Medulla oblongata (tissue), 1 donor: ENCODE data around the gene HEY2.

Experiments used
- DNase-seq: peaks from one replicate; pipeline ENCODE4 v3.0.0-alpha.2; 2015; ENCODE audit errors: extremely low spot score

The HEY2 gene

DNA sequence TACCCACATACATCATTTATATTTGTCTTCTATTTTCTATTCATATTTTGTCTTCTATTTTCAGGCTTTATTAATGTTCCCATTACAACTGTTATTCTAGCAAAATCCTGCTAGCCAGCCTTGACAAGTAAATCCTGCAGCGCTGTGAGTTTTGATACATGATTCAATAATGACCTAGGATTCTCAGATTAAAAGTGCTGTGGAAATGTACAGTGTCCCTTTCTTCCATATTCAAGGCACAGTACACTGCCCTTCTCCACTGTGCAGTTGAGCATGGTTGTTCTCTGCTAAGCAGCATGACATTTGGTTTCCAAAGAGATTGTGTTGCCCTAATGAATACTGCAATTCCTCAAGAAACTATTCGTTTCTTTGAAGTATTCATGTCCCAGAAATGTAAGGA is 5.8 kb upstream of the HEY2 start:
- DNase-seq = peak; percentile 50

DNA sequence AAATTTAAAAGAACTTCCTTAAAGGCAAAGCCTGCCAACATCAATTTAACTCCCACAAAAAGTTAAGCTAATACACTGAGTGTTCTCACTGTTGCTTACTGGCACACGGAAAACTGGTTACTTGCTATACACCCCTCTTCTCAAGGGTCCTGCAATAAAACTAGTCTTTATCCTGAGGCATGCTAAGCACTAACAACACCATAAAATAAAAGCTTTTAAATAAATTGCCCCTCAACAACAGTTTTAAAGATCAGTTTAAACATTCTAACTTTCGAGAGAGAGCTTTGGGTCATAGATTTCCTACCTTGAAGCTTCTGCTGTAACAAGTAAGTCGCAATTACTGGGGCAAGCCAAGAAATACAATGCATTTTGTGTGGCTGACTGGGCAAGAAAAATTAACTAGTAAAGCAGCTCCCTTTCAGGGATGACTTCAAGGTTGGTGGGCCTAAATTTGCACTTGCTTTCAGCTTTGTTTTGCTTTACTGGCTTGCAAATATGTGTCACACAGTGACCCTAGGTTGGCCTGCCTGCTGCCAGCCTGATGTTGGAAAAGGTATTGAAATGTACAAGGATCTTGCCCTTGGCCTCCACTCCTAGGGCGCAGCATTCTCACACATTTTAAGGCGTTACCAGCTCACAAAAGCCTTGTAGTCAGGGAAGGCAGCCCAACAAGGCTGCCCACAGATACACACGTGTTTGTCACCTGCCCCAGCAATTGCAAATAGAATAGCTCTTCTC is 4.0 kb upstream of the HEY2 start:
- DNase-seq = peak; percentile 69

DNA sequence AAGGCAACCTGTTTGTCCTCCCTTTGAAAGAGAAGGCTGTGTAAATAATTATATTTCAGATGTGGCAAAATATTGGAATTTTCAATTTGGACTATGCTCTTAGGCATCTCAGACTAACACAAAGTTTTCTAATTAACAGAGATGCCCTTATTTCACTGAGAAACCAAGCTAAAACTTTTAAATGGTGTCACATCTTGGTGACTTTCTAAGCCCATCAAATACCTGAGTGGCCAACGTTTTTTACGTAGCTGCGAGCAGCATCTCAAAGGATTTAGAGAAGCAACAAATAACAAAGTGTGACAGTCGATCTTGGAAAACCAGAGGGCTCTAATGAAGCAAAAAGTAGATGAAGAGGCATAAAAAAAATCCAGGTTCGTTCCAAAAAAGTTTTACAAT is 3.4 kb upstream of the HEY2 start:
- DNase-seq = peak; percentile 22

DNA sequence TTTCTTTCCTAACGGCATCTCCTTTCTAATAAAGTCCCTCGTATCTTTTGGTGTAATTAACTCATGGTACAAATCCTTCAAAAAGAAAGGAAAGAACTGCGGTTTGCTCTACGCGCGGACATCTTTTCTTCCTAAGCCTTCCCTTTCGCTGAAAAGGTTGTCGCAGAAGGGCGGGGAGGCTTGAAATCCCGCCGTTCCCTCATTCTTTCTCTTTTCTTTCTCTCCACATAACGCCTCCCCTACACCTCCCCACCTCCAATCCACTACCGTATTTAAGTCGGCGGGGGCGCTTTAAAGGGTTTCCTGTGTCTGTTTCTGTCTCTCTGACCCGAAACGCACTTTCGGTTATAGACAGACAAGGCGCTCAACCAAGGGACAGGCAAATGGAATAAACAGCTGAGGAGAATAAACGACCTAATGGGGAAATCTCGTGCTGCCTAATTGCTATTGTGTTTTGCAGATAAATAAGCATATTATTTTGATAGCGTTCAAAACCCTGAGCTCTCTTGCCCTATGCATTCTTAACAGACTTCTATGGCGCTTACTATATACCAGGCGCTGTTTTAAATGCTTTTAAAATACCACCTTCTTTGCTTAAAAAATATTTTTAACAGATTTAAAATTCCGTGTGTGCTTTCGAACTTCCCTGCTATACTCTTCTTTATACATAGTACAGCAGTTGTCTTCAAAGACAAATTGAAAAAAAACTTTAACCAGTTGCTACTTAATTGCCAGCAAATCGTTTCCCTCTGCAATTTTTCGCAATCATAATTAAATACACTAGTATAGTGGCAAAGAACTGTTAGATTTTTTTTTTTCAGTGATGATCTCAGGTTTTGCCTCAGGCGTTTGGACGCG is 2.5 kb upstream of the HEY2 start:
- peak; percentile 94 for DNase-seq

DNA sequence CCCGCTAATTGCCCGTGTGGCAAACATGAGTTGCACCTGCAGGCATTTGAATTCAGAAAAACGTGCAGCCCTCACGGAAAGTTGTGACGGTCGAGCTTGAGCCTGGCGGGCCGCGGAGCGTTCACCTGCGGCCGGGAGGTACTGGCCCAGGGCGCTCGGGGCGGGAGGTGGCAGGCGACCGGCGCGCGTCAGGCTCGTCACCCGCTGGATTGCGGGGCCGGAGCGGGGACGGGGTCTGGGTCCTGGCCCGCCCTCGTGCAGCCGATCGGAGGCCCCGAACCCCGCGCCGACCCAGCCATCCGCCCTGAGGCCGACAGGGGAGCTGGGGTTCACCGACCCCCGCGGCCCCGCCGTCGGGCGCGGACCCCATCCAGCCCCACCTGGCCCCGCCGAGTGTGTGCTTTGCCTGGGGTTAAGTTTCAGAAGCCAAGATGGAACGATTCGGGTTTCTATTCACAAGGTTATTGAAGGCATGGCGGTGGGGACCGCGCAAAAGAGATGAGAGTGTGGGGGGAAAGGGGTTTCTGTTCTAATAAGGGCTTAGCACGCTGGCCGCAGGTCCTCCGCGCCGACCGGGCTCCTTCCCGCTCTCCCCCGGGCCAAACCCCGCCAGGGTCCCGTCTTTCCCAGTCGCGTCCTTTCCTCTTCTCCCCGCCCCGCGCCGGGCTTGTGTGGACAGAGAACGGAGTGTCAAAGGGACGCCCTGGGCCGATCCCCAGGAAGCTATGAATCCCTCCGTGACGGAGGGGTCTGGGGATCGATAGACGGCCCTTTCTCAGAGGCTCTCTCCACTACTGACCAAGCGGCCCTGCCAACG is 1.6 kb upstream of the HEY2 start:
- peak; percentile 68 for DNase-seq

DNA sequence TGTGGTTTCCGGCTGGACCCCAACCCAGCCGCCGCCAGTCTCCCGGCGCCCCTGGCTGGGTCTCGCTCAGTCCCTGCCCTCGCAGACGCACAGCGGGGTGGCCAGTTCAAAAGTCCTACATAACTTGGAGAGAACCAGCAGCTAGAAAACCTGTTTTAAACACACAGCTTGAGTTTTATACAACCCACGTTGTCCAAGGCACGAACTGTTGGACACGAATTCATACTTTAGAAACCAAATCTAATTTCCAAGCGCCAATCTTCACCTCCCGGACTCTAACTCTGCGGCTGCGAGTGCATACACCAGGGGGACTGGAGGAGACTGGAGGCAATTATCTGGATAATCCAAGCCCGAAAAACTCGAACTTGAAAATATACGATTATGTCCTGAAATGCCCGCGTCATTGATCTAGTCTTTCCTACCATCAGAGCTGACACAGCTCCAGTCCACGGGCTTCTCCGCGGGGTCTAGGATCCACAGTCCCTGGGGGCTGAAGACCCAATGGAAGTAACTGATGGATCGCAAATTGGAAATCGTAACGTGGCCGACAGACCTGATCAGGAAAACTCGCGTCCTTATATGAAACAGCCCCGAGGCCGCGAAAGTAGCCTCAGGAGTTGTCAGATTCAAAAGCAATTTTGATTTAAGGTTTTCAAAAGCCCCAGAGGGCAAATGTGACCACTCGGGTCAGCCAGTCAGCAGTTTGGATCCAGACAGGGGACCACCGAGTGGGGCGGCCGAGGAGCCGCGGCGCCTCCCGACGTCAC is 843 bp upstream of the HEY2 start:
- peak; percentile 54 for DNase-seq

DNA sequence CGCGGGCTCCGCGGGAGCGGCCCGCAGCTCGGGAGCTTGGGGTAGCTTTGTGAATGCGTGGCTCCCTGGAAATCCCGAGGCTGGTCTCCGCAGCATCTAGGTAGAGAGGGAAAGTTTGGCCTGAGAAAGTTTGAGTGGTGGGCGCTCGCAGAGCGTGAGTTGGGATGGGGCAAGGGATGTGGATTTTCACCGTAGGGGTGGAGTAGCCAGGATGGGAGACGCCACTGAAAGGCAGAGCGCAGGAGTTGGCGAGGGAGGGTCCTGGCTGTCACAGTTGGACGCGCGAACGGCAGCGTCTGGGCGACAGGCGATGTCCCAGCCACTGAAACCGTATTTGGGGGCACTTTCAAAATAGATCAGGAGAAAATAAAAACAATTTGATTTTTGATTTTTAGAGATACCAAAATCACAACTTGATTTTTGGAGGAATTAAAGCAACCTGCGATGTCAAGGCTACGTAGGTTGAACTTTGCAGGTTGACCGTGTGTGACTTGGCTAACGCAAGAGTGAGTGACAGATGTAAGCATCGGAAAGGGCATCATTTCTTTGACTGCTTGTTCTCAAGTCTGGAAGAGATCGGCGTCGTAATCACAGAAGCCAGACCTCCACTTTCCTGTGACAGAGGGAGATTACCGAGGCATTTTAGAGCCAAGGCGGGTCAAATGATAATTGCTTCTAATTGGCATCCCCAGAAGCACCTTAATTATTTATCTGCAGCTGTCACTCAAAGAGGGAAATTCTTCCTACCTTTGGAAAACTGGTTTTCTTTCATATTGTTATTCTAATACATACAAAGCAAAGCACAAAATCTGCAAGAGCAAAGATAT is 646 bp downstream of the HEY2 start:
- DNase-seq = peak; percentile 42

DNA sequence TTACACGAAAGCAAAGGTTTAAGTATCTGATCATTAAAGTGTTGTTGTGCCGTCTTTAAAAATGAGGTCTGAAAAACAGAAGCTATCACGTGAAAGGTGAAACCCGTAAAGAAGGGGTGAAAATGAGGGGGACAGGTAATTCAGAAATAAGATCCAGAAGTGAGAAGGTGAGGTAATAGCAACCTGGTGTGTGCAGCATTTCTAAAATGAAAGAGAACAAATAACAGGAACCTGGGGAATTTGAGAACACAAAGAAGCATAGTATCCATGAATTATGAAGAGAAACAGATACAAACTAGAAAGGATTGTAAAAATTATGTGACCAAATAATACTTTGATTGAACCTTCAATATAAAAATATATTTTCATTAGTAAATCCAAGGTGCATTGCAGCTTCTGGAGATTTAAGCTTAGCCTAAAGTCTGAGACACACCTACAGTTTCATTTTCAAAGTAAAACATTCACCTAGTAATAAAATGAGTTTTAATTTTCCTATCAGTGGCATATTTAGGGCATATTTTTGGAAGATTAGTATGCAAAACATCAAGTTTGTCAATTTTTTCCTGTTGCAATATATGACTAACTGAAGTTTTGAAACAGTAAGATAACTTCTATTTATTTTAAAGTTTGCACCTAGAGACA is 1.4 kb downstream of the HEY2 start:
- DNase-seq = no peak

DNA sequence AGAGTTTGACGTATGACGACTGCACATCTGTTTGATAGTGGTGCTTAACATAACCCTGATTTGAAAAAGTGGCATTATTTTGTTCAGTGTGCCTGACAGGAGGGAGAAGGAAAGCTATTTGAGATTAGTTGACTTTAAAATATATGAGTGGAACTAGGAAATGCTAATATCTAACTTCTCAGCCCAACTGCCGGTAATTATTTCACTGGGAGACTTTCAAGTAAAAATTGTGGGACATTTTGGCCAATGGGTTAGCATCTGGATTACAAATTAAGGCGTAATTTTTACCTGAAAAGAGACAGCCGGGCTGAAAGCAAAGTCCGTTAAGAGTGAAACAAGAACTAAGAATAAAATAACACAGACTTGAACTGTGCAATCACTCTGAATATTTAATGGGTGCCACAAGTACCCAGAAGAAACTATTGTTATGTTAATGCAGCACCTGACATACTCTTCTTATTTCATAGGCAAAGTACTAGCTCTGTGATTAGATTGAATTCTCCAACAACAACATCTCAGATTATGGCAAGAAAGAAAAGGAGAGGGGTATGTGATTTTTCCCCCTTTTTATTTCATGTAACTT is 2.0 kb downstream of the HEY2 start:
- no peak for DNase-seq

DNA sequence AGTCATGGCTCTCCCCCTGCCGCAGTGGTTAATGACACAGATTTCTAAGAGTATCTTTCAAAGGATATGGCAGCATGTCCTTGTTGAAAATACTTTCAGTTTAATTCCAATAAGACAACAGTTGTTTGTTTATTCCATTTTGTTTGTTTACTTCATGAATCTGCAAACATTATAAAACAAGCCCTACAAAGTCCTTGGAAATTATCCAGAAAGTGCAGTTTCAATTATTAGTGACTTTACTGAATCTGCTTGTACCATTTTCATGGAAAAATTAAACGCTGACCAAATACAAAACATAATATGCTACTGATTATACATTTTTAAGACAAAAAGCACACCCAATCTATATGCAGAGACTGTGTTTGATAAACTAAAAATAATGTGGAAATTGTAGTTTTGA is 3.3 kb downstream of the HEY2 start:
- DNase-seq = peak; percentile 31

DNA sequence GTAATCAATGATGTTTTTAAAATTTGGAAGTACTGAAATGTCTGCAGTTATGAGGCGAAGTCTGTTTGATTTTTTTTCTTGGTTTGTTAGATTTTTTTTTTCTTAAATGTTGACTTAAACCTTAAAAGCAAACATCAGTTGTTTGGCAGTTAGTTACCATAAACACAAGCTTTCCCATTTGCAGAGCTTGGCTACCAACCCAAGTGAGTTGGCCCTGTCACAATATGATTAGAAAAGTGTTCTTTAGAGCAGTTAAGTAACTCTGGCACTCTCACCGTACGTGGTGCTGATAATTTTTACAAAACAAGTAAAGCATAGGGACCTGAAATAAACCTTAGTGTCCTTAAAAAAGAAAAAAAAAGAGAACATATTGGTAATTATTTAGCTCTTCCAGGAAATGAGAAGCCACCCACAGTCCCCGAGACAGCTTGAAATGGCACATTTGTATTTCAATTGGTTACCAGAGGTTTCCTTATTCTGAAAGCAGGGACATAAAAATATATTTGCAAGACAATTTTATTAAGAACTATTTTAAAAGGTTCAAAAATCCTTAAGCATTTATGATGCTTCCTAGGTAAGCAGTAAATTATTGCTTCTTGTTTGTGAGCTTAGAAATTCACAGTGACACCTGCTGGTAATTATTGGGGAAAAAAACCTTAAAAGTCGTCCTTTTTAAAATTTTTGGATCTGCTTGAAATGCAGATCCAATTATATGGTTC is 3.9 kb downstream of the HEY2 start:
- DNase-seq = peak; percentile 59

DNA sequence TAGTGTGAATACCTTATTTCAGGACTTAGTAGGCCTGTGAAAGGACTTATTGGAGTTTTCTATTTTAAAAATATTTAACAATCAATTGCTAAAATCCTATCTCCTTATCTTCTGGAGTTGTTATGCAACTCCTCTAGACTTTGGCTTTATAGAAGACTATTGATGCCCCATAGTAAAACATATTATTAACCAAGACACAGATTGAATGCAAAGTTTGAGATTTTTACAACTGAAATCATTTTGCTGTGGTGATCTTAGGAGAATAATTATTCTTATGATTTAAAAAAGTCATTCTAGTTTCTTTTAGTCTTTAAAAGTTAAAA is 4.5 kb downstream of the HEY2 start:
- DNase-seq = no peak

DNA sequence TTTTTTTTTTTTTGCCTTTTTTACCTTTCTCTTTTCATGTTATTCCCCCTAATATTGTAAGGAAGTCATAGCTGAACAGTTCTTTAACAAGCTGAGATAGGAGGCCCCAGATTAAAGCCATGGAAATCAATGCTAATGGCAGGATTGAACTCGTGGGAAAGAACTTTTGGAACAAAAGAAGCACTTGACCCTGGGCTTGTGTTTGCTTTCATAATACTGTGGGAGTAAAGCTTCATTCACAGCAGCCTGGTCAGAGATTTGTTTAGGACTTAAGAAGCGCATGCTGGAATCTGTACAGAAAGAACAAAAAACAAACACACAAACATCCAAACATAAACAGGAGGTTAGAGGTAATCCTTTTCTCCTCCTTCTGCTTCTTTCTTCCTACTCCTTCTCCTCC is 5.1 kb downstream of the HEY2 start:
- DNase-seq = no peak

DNA sequence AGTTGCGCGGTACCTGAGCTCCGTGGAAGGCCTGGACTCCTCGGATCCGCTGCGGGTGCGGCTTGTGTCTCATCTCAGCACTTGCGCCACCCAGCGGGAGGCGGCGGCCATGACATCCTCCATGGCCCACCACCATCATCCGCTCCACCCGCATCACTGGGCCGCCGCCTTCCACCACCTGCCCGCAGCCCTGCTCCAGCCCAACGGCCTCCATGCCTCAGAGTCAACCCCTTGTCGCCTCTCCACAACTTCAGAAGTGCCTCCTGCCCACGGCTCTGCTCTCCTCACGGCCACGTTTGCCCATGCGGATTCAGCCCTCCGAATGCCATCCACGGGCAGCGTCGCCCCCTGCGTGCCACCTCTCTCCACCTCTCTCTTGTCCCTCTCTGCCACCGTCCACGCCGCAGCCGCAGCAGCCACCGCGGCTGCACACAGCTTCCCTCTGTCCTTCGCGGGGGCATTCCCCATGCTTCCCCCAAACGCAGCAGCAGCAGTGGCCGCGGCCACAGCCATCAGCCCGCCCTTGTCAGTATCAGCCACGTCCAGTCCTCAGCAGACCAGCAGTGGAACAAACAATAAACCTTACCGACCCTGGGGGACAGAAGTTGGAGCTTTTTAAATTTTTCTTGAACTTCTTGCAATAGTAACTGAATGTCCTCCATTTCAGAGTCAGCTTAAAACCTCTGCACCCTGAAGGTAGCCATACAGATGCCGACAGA is 9.9 kb downstream of the HEY2 start:
- DNase-seq = no peak

DNA sequence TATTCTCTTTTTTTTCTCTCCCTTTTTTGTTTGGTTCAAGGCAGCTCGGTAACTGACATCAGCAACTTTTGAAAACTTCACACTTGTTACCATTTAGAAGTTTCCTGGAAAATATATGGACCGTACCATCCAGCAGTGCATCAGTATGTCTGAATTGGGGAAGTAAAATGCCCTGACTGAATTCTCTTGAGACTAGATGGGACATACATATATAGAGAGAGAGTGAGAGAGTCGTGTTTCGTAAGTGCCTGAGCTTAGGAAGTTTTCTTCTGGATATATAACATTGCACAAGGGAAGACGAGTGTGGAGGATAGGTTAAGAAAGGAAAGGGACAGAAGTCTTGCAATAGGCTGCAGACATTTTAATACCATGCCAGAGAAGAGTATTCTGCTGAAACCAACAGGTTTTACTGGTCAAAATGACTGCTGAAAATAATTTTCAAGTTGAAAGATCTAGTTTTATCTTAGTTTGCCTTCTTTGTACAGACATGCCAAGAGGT is 10.6 kb downstream of the HEY2 start:
- DNase-seq = no peak

DNA sequence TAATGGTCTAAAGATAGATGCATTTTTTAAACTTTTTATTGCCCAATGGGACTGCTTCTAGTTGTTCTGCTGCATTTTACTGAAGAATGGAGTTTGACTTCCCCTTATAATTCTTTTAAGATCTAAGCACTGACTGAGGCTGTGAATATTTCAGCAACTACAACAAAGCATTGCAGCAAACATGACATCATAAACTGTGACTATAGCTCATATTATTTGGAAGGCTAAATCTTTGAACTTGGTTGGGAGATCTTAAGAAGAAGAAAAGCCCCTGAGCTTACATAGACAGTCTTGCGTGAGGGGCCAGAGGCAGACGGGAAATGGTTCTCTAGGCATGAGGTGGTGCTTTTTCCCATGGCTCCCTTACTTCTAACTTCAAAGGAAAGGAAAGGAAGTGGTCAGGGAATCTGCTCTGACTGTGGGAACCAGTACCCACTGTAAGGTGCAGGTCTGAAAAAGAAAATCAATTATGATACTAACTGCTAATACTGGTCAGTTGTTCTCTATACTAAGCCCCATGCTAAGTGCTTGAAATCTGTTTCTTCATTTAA is 14.8 kb downstream of the HEY2 start:
- DNase-seq = no peak

DNA sequence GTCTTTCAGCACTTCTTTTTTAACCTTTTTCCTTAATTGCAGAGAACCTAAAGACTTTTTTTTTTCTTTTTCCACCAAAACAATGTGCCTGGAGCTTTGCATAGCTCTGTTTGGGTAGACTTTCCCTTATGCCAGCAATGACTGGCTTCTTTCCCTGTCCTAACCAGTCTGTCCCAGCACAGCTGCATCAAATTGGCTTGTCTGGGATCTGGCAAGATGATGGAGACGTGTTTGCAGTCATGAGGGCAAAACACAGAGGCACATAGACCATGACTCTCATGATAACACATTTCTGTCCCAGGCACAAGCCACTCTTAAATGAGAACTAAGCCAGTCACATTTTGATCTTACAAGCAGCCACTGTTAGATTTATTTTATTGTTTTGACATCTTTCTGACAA is 16.5 kb downstream of the HEY2 start:
- DNase-seq = no peak

DNA sequence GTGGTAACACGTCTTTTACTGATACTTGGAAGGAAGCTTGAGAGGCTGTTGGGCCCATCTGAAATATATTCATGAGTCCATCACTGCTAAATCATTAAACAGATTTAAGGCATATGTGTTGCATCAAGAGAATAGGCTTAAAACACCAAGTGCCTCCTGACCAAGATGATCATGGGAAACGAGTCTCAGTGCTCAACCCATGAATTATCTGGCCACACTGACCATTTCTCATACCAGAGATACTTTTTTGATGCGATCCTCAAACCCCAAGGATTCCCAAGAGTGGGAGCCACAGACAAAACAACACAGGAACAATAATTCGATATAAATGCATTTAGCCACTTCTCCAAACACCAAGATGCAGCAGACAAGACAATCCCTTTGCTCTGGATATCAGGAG is 17.2 kb downstream of the HEY2 start:
- no peak for DNase-seq
